HG02588 (cell line): ENCODE measurements around the gene COL6A3.

Source experiments
- ATAC-seq: cut with Tn5 transposase; IDR thresholded peaks from one replicate; pipeline ENCODE4 v1.9.1; 2021; ENCODE audit warnings: mild to moderate bottlenecking, moderate library complexity; ENCODE audit not compliant: unreplicated experiment

COL6A3 gene

DNA sequence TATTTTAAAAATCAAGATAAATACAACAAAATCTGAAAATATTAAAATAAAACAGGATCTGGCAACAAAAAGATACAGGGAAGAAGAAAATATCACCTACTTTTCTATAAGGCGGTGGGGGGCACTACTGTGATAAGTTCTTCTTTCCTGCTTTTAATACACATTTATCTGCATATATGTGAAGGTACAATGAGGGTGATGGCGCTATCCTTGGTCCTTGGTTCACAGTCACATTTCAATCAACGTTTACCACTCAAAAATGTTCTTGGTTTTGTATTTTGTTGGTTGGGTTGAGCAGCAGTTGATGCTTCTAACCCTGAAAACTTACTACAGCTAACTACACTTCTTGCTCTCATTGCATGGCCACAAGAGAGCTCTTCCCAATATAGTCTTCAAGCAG, 112.4 kb downstream of the COL6A3 start:
- no peak for ATAC-seq

DNA sequence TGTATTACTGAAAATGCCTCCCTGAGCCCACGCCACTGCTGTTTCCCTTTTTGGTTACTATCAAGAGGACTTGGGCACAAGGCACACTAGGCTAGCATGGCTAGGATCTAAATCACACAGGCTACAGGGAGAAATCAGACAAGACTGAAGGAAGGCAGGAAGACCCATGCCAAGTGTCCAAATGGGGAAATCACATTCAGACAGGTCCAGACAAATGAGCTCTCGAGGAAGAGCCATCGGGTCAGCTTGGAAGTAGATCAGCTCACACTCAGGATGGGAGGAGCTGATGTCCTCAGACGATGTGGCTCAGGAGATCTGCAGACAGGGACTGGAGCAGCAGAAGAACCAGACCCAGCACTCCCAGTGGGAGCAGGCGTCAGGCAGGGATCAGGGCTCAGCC, 113.2 kb downstream of the COL6A3 start:
- no peak for ATAC-seq

GRCh38 chr2:237299906-237300305, 114.1 kb downstream of the COL6A3 start:
- no peak for ATAC-seq

GRCh38 chr2:237298151-237299118, 115.5 kb downstream of the COL6A3 start:
- no peak for ATAC-seq

GRCh38 chr2:237297421-237298150, 116.4 kb downstream of the COL6A3 start:
- ATAC-seq, result no peak

DNA sequence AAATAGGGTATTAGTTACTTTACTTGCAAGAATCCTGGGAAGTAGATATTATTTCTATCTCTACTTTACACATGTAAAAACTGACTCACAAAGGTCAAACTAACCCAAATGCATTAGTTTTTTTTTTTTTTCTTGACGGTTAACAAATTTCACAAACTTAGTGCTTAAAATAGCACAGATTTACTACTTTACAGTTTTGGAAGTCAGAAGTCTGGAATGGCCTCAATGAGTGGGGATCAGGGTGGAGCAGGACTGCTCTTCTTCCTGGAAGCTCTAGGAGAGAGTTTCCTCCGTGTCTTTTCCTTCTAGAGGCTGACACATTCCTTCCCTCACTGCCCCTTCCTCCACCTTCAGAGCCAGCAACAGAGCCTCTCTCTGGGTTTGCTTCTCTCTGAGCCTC, 117.2 kb downstream of the COL6A3 start:
- no peak for ATAC-seq

DNA sequence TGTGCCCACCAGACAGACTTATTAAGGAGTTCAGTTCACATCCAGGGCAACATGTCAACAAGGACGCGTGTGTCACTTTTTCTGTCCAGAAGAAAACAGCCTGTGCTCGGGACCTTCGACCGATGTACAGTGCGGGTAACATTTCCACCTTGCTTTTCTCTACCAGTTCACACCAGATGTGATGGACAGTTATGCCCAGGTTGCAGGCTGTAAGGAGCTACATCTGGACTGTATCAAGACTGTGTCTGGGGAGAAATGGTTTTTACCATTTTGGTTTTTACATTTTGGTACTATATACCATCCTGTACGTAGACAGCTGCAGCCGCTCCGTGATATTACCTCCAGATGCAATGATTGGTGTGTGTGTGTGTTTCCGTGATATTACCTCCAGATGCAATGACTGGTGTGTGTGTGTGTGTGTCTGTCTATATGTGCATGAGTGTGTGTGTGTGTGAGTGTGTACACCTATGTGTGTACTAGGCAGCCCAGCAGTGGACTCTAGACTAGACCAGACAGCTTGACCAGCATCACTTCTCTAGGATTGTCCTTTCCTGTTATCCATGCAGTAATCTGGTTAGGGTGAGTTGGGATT, 118.0 kb downstream of the COL6A3 start:
- ATAC-seq, result no peak

DNA sequence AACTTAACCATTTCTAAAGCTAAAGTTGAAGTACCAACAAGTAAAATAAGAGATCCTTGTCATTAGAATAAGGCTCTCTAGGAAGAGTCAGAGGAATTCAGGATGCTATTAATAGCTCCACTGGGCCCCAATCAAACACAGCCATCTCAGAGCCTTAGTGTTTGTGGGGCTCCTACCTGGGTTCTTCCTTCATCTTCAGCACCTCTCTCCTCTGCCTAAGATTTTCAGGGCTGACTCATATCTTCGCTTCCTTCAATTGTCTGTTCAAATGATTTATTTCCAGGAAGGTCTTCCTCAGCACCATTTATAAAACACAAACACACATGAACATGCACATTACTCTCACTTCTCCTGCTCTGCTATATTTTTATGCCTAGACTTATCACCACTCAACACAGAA, 119.5 kb downstream of the COL6A3 start:
- no peak for ATAC-seq

GRCh38 chr2:237293978-237294377, 120.0 kb downstream of the COL6A3 start:
- no peak for ATAC-seq

DNA sequence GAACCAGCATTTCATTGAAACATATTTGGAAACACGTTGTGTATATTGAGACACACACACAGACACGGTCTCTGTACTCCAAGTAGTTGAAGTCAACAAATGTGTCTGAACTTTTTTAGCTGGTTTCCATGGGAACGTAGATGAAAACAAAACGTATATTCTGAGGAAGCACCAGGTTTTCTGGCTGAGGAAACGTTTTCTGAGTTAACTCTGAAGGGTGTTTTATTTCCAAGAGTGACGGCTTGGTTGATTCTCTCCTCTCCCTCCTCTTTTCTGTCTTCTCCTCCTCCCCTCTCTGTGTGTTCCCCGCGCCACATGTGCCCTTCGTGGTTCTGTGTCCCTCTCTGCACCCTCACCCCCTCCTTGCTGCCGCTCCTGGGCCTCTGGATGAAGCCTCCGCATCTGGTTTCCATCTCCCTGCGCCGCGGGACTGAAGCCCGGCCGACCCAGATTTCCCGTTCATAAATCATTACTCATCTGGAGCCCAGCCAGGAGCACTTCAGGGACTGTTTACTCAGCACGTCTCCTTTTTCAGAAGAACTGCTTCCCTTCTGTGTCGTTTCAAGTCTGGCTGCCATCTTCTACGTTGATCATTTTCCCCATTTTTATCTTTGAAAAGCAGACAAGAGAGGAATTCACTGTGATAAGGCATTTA, 122.7 kb downstream of the COL6A3 start:
- ATAC-seq, result no peak

- no peak for ATAC-seq
Measured at GRCh38 chr2:237290261-237290660, 123.7 kb downstream of the COL6A3 start.

- ATAC-seq, result no peak
Measured at GRCh38 chr2:237289139-237289538, 124.8 kb downstream of the COL6A3 start.

GRCh38 chr2:237287872-237288271, 126.1 kb downstream of the COL6A3 start:
- ATAC-seq, result no peak

DNA sequence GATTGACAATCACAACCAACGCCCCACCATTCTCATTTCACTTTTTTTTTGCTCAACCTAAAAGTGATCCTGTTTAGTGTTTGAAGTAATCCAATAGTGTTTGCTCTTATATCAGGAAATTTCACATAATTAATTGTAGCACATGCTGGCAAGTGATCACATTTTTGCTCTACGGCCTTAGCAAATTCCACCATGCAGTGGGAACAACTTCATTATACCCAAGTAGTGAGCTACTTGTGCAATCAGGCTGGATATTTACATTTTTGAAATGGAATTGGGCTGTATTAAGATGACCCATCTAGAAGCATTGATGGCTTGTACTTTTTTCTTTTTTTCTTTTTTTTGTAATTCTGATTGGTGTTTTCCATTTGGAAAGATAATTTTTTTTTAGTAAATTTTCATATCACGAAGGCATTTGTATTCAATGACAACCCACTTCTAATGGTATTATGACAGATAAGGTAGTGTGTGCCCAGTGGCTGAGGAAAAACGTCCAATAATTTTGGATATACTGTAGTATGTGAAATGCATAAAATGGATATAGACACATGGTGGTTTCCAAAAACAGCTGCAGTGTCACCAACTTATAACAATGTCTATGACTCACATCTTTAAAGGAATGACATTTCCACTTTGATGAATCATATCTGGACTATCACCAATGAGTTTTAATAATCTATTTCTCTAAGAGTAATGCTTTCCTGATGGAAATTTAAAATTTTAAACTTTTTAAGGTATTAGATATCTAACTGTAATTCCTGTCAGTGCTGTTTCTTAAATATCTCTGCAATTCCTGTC, 130.6 kb downstream of the COL6A3 start:
- ATAC-seq, result no peak

GRCh38 chr2:237282568-237283128, 131.3 kb downstream of the COL6A3 start:
- no peak for ATAC-seq

DNA sequence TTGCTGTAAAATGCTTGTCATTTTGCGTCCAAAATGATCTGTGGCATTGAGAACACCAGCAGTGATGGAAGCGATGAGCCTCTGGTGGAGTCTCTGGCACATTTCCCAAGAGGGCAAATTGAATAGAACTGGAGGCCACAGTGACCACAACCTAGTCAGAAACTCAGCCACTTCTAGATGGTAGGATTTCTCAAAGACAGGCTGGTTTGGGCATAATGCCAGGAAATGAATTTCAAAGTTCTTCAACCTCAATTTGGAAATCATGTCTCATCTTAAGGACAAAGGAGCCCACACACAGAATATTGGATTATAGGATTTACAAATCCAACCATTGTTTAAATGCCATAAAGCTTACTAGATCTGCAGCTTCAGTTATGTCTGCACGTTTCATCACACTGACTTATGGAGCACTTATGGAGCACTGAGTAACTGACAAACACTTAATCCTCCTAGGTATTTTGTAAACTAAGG, 132.1 kb downstream of the COL6A3 start:
- ATAC-seq, result no peak

DNA sequence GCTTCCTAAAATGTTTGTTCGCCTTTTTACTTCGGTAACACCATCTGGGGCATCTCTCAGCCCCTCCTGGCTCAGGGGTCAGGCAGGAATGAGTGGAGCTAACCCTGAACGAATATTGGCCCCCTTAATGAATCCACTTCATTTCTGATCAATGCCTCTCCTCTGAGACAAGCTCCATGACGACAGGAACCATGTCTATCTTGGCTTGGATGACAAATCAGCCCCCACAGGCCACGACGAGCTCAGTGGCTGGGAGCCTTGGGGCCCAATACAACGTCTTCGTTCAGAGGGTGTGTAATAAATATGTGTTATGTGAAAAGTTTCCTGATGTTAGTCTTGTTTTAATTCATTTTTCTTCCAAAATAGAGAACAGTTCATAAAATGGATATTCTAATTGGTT, 133.0 kb downstream of the COL6A3 start:
- no peak for ATAC-seq

DNA sequence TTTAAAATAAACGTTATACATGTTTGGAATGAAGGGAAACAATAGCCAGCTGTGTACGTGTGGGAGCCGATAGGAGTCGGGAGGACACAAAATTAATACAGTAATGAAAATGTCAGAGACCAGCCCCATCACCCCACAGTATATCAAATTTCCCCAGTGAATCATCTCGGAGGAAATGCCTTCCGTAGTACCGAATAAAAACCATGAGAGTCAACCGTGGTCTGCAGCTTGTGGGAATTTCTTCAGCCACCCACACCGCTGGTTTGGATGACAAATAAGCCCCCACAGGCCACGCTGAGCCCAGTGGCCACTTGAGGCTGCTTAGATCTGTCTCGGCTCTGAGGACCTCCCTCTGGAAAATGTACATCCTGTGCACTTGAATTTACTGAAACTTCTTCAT, 133.7 kb downstream of the COL6A3 start:
- ATAC-seq, result no peak

- ATAC-seq, result no peak
Measured at GRCh38 chr2:237279012-237279768, 134.8 kb downstream of the COL6A3 start.
